Fibroblast of skin of right quadriceps (primary cell): ENCODE measurements around the gene MARCHF10.
A peak's percentile ranks its signal among the peaks of the same experiment; 100 is the strongest.
"Not testable (repeated sequence)": the region's sequence is repeated elsewhere in the genome, so short reads cannot be mapped to it uniquely, and the experiment has no call there.

ENCODE experiments used
- DNase-seq: peaks from one replicate; pipeline ENCODE4 v3.0.0-alpha.2; 2013

Gene MARCHF10

DNA sequence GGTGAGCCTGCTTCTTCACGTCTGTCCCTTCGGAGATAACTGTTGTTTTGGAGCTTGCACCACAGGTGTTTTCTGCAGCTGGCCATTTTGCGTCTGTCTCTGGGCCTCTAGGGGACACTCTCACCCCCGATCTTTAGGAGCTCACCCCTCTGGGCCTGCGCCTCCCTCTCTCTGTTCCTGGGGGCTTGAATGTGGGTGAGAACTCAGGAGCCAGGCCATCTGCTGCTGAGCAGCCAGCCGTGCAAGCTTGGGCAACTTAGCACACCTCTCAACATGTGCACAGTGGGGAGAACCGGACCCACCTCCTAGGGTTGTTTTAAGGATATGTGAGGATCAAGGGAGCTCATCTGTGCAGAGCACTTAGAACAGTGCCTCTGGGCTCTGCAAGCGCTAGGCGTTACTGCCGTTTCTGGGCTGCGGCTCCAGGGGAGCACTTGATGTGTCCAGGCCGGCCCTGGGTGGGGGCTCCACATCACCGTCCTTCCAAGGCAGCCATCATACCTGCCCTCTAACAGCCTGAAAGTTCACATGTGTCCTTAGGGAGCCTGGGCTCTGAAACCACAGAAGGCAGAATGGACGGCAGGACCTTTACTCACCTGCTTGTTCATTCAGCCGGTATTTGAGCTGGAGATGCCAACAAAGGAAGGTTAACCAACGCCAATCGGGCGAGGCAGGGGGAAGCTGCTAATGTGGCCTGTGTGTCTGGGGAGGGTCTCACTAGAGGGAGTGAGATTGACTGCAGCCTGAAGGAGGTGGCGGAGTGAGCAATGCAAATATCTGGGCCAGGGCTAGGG, 114.3 kb downstream of the MARCHF10 start:
- DNase-seq: peak; percentile 30

DNA sequence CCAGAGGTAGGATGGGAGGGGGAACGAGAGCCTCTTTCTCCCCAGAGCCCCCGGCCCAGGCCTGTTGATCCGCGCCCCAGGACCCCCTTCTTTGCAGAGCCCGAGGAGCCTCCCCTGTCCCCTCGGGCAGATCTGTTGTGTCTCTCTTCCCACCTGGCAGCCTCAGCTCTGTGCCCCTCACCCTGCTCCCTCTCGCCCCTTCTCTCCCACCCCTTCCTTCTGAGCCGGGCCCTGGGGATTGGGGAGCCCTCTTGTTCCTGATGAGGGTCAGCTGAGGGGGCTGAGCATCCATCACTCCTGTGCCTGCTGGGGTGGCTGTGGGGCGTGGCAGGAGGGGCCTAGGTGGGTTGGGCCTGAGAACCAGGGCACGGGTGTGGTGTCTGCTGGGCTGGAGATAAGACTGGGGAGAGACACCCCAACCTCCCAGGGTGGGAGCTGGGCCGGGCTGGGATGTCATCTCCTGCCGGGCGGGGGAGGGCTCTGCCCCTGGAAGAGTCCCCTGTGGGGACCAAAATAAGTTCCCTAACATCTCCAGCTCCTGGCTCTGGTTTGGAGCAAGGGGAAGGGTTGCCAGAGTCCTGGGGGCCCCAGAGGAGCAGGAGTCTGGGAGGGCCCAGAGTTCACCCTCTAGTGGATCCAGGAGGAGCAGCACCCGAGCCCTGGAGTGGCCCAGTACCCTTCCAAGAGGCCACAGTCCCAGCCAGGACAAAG, 115.2 kb downstream of the MARCHF10 start:
- peak; percentile 31 for DNase-seq

DNA sequence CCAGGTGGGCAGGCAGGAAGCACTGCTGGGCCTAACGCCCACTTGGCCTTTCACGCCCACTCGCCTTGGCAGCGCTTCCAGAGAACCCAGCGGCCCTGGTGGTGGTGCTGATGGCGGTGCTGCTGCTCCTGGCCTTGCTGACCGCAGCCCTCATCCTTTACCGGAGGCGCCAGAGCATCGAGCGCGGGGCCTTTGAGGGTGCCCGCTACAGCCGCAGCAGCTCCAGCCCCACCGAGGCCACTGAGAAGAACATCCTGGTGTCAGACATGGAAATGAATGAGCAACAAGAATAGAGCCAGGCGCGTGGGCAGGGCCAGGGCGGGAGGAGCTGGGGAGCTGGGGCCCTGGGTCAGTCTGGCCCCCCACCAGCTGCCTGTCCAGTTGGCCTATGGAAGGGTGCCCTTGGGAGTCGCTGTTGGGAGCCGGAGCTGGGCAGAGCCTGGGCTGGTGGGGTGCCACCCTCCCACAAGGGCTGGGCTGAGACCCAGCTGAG, 115.9 kb downstream of the MARCHF10 start:
- no peak for DNase-seq

GRCh38 chr17:62691589-62691915, 116.6 kb downstream of the MARCHF10 start:
- DNase-seq: not testable (repeated sequence)

- DNase-seq: no peak
Measured at GRCh38 chr17:62690168-62690897, 117.8 kb downstream of the MARCHF10 start.

DNA sequence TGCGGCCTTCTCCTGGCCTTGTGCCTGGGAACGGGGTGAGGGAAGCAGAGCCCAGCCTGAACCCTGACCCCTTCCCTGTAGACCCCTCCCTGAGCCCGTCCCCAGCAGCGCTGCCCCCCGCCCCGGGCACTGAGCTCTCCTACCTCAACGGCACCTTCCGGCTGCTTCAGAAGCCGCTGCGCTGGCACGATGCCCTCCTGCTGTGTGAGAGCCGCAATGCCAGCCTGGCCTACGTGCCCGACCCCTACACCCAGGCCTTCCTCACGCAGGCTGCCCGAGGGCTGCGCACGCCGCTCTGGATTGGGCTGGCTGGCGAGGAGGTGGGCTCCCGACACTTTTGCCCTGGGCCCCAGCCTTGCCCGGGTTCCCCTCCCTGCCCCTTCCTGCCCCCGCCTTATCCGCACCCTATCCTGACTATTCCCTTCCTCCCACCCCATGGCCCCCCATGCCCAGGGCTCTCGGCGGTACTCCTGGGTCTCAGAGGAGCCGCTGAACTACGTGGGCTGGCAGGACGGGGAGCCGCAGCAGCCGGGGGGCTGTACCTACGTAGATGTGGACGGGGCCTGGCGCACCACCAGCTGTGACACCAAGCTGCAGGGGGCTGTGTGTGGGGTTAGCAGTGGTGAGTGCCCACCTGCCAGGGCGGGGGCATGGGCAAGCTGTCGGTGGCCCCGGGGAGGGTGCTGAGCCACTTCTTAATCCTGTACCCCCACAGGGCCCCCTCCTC, 118.5 kb downstream of the MARCHF10 start:
- DNase-seq: no peak

GRCh38 chr17:62688398-62689160, 119.5 kb downstream of the MARCHF10 start:
- no peak for DNase-seq

GRCh38 chr17:62687997-62688396, 120.1 kb downstream of the MARCHF10 start:
- no peak for DNase-seq

GRCh38 chr17:62684179-62684578, 123.9 kb downstream of the MARCHF10 start:
- DNase-seq: no peak

DNA sequence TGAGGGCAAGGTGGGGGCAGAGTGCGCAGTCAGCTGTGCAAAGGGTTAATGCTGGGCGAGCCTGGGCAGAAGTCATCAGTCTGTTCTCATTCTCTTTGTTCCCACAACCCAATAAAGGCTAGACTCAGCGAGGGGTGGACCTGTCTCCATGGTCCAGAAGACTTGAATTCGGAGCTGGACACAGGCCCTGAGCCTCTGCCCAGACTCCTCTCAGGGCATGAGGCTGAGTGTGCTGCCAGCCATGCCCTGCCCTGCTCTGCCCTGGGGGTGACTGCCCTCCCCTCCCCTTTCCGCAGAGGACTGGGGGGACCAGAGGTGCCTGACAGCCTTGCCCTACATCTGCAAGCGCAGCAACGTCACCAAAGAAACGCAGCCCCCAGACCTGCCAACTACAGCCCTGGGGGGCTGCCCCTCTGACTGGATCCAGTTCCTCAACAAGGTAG, 126.2 kb downstream of the MARCHF10 start:
- no peak for DNase-seq

DNA sequence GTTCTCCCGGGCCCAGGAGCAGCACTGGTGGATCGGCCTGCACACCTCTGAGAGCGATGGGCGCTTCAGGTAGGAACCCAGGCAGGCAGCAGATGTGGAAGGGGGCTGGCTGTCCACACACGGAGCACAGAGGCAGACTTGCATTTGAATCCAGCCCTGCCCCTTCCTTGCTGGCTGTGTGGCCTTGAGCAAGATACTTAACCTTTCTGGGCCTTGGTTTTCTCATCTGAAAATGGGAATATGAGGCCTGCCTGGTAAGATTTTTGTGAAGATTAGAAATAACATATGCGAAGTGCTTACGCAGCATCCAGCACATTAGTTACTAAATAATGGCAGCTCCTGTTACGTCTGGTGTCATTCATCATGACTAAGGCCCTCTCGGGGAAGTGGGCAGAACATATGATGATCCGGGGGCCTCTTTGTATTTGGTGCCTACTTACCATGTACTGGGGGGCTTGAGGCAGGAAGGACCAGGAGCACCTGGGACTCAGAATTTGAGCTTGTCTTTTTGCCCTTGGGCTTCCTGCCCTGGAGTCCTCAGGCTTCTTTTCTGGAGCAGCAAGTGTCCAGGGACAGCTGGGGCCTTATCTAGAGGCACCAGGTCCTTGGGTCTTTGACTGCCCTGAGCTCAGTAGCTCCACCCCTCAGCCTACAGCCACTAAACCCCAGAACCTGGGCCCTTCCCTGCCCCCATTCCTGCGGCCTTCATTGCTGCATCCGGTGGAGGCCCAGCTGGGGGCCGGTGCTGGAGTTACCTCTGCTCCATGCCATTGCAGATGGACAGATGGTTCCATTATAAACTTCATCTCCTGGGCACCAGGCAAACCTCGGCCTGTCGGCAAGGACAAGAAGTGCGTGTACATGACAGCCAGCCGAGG, 126.8 kb downstream of the MARCHF10 start:
- no peak for DNase-seq

- no peak for DNase-seq
Measured at GRCh38 chr17:62680541-62681052, 127.5 kb downstream of the MARCHF10 start.

DNA sequence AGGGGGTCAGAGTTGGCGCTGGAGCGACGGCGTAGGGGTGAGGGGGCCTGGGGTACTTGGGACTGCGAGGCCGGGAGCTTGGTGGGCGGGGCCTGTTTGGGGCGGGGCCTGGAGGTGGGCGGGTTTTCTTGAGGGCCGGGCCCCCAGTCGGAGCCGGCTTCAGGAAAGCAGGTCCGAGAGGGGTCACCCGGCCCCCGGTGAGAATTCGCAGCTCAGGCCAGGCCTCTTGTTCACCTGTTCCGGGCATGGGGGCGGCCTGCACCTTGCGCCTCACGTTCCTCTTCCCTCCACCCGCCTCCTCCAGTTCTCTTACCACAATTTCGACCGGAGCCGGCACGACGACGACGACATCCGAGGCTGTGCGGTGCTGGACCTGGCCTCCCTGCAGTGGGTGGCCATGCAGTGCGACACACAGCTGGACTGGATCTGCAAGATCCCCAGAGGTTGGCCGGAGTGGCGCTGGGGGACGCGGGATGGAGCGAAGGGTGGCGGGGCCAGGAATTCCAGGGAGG, 128.2 kb downstream of the MARCHF10 start:
- DNase-seq: no peak

DNA sequence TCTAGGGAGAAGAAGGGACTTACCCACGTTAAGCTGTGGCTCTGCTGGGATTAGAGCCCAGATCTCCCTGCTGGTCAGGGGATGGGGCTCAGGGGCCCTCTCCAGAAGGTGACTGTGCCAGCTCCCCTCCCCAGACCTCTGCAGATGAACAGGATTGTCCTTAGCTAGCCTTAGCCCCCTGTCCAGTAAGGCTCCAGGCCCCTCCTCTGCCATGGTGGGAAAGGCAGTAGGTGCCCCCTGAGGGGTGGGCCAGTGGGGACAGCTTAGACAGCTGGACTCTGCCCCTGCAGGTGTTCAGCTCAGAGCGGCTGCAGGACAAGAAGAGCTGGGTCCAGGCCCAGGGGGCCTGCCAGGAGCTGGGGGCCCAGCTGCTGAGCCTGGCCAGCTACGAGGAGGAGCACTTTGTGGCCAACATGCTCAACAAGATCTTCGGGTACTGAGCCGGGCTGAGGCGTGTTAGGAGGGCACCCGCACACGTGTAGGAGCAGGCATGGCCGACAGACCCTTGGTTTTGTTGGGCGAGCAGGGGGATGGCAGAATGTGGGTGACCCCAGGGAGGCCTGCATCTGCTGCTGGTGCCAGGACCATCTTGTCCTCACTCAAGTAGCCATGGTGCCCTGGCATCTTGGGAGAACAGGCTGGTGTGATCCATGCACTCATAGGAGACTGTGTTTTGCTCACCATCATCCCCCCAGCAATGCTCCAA, 129.7 kb downstream of the MARCHF10 start:
- no peak for DNase-seq

- no peak for DNase-seq
Measured at GRCh38 chr17:62676952-62677596, 131.0 kb downstream of the MARCHF10 start.

DNA sequence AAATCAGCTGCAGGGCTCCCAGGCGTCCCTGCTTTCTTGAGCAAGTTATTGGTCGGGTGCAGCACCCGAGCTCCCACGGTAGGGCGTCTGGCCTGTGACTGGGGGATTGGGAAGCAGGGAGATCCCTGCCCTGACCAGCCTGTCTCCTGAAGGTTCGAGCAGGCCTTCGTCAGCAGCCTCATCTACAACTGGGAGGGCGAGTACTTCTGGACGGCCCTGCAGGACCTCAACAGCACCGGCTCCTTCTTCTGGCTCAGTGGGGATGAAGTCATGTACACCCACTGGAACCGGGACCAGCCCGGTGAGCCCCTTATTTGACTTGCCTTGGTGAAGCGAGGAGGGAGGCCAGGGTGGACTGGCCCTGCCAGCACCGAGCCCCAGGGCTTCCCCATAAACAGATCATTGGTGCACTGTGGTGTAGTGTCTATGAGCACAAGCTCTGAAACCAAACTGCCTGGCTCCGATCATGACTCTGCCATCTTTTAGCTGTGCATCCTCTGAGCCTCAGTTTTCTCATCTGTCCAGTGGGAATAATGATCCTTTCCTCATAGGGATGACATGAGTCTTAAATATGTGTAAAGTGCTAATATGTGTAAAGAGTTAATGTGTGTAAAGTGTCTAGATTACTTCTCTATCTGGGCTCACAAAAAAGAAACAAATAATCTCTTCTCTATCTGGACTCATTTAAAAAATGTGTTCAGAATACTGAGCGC, 131.7 kb downstream of the MARCHF10 start:
- no peak for DNase-seq

GRCh38 chr17:62675701-62676100, 132.4 kb downstream of the MARCHF10 start:
- DNase-seq: no peak

- DNase-seq: no peak
Measured at GRCh38 chr17:62675260-62675659, 132.9 kb downstream of the MARCHF10 start.

GRCh38 chr17:62674841-62675240, 133.3 kb downstream of the MARCHF10 start:
- DNase-seq: no peak
